H9 (cell line): Measurements from ENCODE around the gene MMP25. TPM values are rescaled to one million over a fixed set of nuclear protein-coding genes. Genes with fewer than 3 reads are reported as not detected.

Source experiments
- DNase-seq: peaks from one replicate; pipeline ENCODE4 v3.0.0-alpha.2; 2017
- H2AFZ ChIP-seq: one replicate; pipeline ENCODE4 v1.6.1; 2013; ENCODE audit warnings: mild to moderate bottlenecking, low read length, control low read depth, moderate library complexity
- H2AK5ac ChIP-seq: 2 replicates; pipeline ENCODE4 v1.6.1; 2013; ENCODE audit warnings: low read length, control low read depth, mixed read lengths; ENCODE audit not compliant: insufficient read length
- H2BK120ac ChIP-seq: one replicate; pipeline ENCODE4 v1.6.1; 2013; ENCODE audit warnings: low read depth, mild to moderate bottlenecking, low read length, control low read depth, inconsistent platforms; ENCODE audit not compliant: poor library complexity, severe bottlenecking
- H2BK12ac ChIP-seq: 2 replicates; pipeline ENCODE4 v1.6.1; 2013; ENCODE audit warnings: low read length, control low read depth, mixed read lengths, low read depth; ENCODE audit not compliant: insufficient read length
- H2BK15ac ChIP-seq: 2 replicates; pipeline ENCODE4 v1.6.1; 2013; ENCODE audit warnings: low read depth, low read length, control low read depth
- H2BK20ac ChIP-seq: one replicate; pipeline ENCODE4 v1.6.1; 2013; ENCODE audit warnings: low read depth, mild to moderate bottlenecking, low read length, control low read depth, inconsistent platforms; ENCODE audit not compliant: poor library complexity, severe bottlenecking
- H2BK5ac ChIP-seq: 2 replicates; pipeline ENCODE4 v1.6.1; 2013; ENCODE audit warnings: low read length, control low read depth, mixed read lengths; ENCODE audit not compliant: insufficient read length
- H3K14ac ChIP-seq: 2 replicates; pipeline ENCODE4 v1.6.1; 2013; ENCODE audit warnings: low read length, control low read depth; ENCODE audit not compliant: insufficient read depth
- H3K18ac ChIP-seq: 2 replicates; pipeline ENCODE4 v1.6.1; 2013; ENCODE audit warnings: low read depth, mild to moderate bottlenecking, mixed read lengths, low read length, control low read depth; ENCODE audit not compliant: insufficient read length
- H3K23ac ChIP-seq: 2 replicates; pipeline ENCODE4 v1.6.1; 2013; ENCODE audit warnings: low read length, control low read depth, mixed read lengths, low read depth; ENCODE audit not compliant: insufficient read length
- H3K23me2 ChIP-seq: 2 replicates; pipeline ENCODE4 v1.6.1; 2013; ENCODE audit warnings: low read depth, mild to moderate bottlenecking, mixed read lengths, low read length, control low read depth; ENCODE audit not compliant: insufficient read length, poor library complexity, severe bottlenecking
- H3K27ac ChIP-seq: 2 replicates; pipeline ENCODE4 v1.5.1; 2013; ENCODE audit warnings: low read length, control low read depth, mixed read lengths, low read depth; ENCODE audit not compliant: insufficient read length
- H3K27me3 ChIP-seq: 2 replicates; pipeline ENCODE4 v1.6.1; 2013; ENCODE audit warnings: low read length, control low read depth, inconsistent platforms; ENCODE audit not compliant: insufficient read depth
- H3K4ac ChIP-seq: 2 replicates; pipeline ENCODE4 v1.6.1; 2013; ENCODE audit warnings: low read depth, mild to moderate bottlenecking, control low read depth, inconsistent platforms, low read length, moderate library complexity
- H3K4me1 ChIP-seq: 2 replicates; pipeline ENCODE4 v1.6.1; 2013; ENCODE audit warnings: low read length, control low read depth, inconsistent platforms; ENCODE audit not compliant: insufficient read depth
- H3K4me2 ChIP-seq: 2 replicates; pipeline ENCODE4 v1.6.1; 2013; ENCODE audit warnings: low read length, control low read depth, mixed read lengths; ENCODE audit not compliant: insufficient read length, insufficient read depth
- H3K56ac ChIP-seq: 2 replicates; pipeline ENCODE4 v1.6.1; 2013; ENCODE audit warnings: low read depth, mild to moderate bottlenecking, mixed read lengths, low read length, control low read depth; ENCODE audit not compliant: insufficient read length
- H3K79me1 ChIP-seq: 2 replicates; pipeline ENCODE4 v1.6.1; 2013; ENCODE audit warnings: low read depth, mild to moderate bottlenecking, moderate library complexity, low read length, control low read depth, inconsistent platforms; ENCODE audit not compliant: insufficient read depth, poor library complexity, severe bottlenecking
- H3K79me2 ChIP-seq: 2 replicates; pipeline ENCODE4 v1.6.1; 2013; ENCODE audit warnings: low read length, control low read depth, inconsistent platforms; ENCODE audit not compliant: insufficient read depth
- H3K9ac ChIP-seq: 2 replicates; pipeline ENCODE4 v1.6.1; 2013; ENCODE audit warnings: low read length, control low read depth, mixed read lengths; ENCODE audit not compliant: insufficient read length; ENCODE audit errors: extremely low read depth
- H3K9me3 ChIP-seq: one replicate; pipeline ENCODE4 v1.6.1; 2013; ENCODE audit warnings: low read depth, low read length, inconsistent platforms; ENCODE audit not compliant: control insufficient read depth
- H3T11ph ChIP-seq: one replicate; pipeline ENCODE4 v1.6.1; 2013; ENCODE audit warnings: mild to moderate bottlenecking, low read length, control low read depth, inconsistent platforms
- H4K20me1 ChIP-seq: one replicate; pipeline ENCODE4 v1.6.1; 2013; ENCODE audit not compliant: control insufficient read depth, insufficient read length, insufficient read depth
- H4K5ac ChIP-seq: 2 replicates; pipeline ENCODE4 v1.6.1; 2013; ENCODE audit warnings: low read depth, mild to moderate bottlenecking, mixed read lengths, low read length, control low read depth; ENCODE audit not compliant: insufficient read length
- H4K8ac ChIP-seq: replicated peaks from 2 replicates; pipeline ENCODE4 v1.6.1; 2013; ENCODE audit warnings: low read length, control low read depth, mixed read lengths, low read depth; ENCODE audit not compliant: insufficient read length
- H4K91ac ChIP-seq: 2 replicates; pipeline ENCODE4 v1.6.1; 2013; ENCODE audit warnings: low read depth, mild to moderate bottlenecking, moderate library complexity, mixed read lengths, low read length, control low read depth; ENCODE audit not compliant: insufficient read length
- H3K27ac Mint-ChIP-seq, 3 experiments: 2 replicates in 2 of 3; 3 replicates in 1 of 3; pipeline ENCODE4 v1.8.0; 2020 to 2021; ENCODE audit warnings: mixed read lengths in 3 of 3, mild to moderate bottlenecking in 1 of 3, moderate library complexity in 1 of 3
- H3K27me3 Mint-ChIP-seq: 2 replicates; pipeline ENCODE4 v1.8.0; 2021; ENCODE audit warnings: low read depth, mild to moderate bottlenecking, moderate library complexity, mixed read lengths
- H3K36me3 Mint-ChIP-seq, 3 experiments: 2 replicates in 2 of 3; 3 replicates in 1 of 3; pipeline ENCODE4 v1.8.0; 2020 to 2021; ENCODE audit warnings: low read depth in 3 of 3, mixed read lengths in 3 of 3; ENCODE audit not compliant: insufficient read depth in 1 of 3
- H3K4me1 Mint-ChIP-seq, 2 experiments: 2 replicates each; pipeline ENCODE4 v1.8.0; 2020; ENCODE audit warnings: mixed read lengths in 2 of 2
- H3K4me3 Mint-ChIP-seq, 2 experiments: 2 replicates in 1 of 2; 3 replicates in 1 of 2; pipeline ENCODE4 v1.8.0; 2020 to 2021; ENCODE audit warnings: mild to moderate bottlenecking in 2 of 2, mixed read lengths in 2 of 2, moderate library complexity in 1 of 2
- H3K9me3 Mint-ChIP-seq, 2 experiments: 2 replicates in 1 of 2; 3 replicates in 1 of 2; pipeline ENCODE4 v1.8.0; 2020; ENCODE audit warnings: mild to moderate bottlenecking in 2 of 2, mixed read lengths in 2 of 2, moderate library complexity in 1 of 2
- WGBS: extraction: QIAGEN DNeasy Blood & Tissue Kit; methylation state at CpG from one replicate; pipeline ENCODE4 v1.1.7; 2013; ENCODE audit warnings: missing lambda C conversion rate, low lambda C conversion rate, mixed read lengths; ENCODE audit not compliant: insufficient read length; ENCODE audit errors: extremely low coverage; 5-methylcytosine and 5-hydroxymethylcytosine counted together
- total RNA-seq: library from RNA; stranded (reverse); gene quantifications from 2 replicates; pipeline ENCODE4 v1.2.1, GENCODE V29; 2021
- TF ChIP-seq, protein P1 (sequence below): fragments of 200-600 bp; sonication (generic); conservative IDR thresholded peaks from 3 replicates; pipeline ENCODE4 v1.8.0; 2021; ENCODE audit warnings: antibody characterized with exemption, mild to moderate bottlenecking

The MMP25 gene
- total RNA-seq, 1 experiment from 2014 or later: 13.5 TPM

GRCh38 chr16:3084969-3085670 is 38.8 kb downstream of the MMP25 start:
- H3K27ac Mint-ChIP-seq: no peak overlapping the region

More at GRCh38 chr16:3084969-3085670, 38.8 kb downstream of the MMP25 start:
- Mint-ChIP-seq H3K9me3 (no peaks in the 10 kb centered on the region), H3K27me3 (peaks cover 4% of the 10 kb centered on the region; the same call in 1 of the 2 replicates), H3K36me3 (peaks cover 13 to 51% (median 14%) of the 10 kb centered on the region in 3 experiments; a peak in 6 of 7 replicates), H3K4me1 (peaks cover 10 to 17% of the 10 kb centered on the region in 2 experiments), H3K4me3 (no peak overlapping the region)
- no peak overlapping the region for H3K9ac ChIP-seq
- no peak overlapping the region for H3K18ac ChIP-seq
- H3K4me1 ChIP-seq: no peaks in the 10 kb centered on the region
- no peak overlapping the region for H3K4ac ChIP-seq
- WGBS: no CpG with 5 or more reads among the region's 7 CpGs
- H4K8ac ChIP-seq: no peak overlapping the region
- TF ChIP-seq, protein P1, sequence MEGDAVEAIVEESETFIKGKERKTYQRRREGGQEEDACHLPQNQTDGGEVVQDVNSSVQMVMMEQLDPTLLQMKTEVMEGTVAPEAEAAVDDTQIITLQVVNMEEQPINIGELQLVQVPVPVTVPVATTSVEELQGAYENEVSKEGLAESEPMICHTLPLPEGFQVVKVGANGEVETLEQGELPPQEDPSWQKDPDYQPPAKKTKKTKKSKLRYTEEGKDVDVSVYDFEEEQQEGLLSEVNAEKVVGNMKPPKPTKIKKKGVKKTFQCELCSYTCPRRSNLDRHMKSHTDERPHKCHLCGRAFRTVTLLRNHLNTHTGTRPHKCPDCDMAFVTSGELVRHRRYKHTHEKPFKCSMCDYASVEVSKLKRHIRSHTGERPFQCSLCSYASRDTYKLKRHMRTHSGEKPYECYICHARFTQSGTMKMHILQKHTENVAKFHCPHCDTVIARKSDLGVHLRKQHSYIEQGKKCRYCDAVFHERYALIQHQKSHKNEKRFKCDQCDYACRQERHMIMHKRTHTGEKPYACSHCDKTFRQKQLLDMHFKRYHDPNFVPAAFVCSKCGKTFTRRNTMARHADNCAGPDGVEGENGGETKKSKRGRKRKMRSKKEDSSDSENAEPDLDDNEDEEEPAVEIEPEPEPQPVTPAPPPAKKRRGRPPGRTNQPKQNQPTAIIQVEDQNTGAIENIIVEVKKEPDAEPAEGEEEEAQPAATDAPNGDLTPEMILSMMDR: no peak
- no peak for DNase-seq
- H2BK15ac ChIP-seq: no peak overlapping the region
- H3K27ac ChIP-seq: no peak overlapping the region
- no peak overlapping the region for H2AFZ ChIP-seq
- H2AK5ac ChIP-seq: no peak overlapping the region
- H3K14ac ChIP-seq: no peak overlapping the region
- H2BK12ac ChIP-seq: no peak overlapping the region
- H2BK20ac ChIP-seq: no peak overlapping the region
- no peak overlapping the region for H4K91ac ChIP-seq
- no peaks in the 10 kb centered on the region for H3K79me2 ChIP-seq
- H3T11ph ChIP-seq: no peak overlapping the region
- H4K5ac ChIP-seq: no peak overlapping the region
- no peak overlapping the region for H2BK120ac ChIP-seq
- H2BK5ac ChIP-seq: no peak overlapping the region
- H4K20me1 ChIP-seq: no peaks in the 10 kb centered on the region
- H3K23ac ChIP-seq: no peak overlapping the region
- no peaks in the 10 kb centered on the region for H3K27me3 ChIP-seq
- H3K9me3 ChIP-seq: no peaks in the 10 kb centered on the region
- no peak overlapping the region for H3K56ac ChIP-seq
- H3K4me2 ChIP-seq: no peak overlapping the region
- H3K79me1 ChIP-seq: no peaks in the 10 kb centered on the region
- no peaks in the 10 kb centered on the region for H3K23me2 ChIP-seq
